BE2C (cell line): ENCODE results near the gene PCNX4.

Source experiments
- DNase-seq: peaks from one replicate; pipeline ENCODE4 v3.0.0-alpha.2; 2020
- H3K27me3 ChIP-seq: fragments of 250-450 bp; sonication (Bioruptor Pico); 2 replicates; pipeline ENCODE4 v1.5.1; 2020; ENCODE audit warnings: mild to moderate bottlenecking
- H3K36me3 ChIP-seq: fragments of 250-450 bp; sonication (Bioruptor Pico); 2 replicates; pipeline ENCODE4 v1.5.1; 2020; ENCODE audit warnings: mild to moderate bottlenecking
- H3K4me1 ChIP-seq: fragments of 250-450 bp; sonication (Bioruptor Pico); 2 replicates; pipeline ENCODE4 v1.5.1; 2020
- H3K4me3 ChIP-seq: 2 replicates; pipeline ENCODE4 v1.5.1; 2011; ENCODE audit warnings: low read depth, low read length
- H3K9me3 ChIP-seq: fragments of 250-450 bp; sonication (Bioruptor Pico); 2 replicates; pipeline ENCODE4 v1.5.1; 2020
- CTCF ChIP-seq: IDR thresholded peaks from 2 replicates; pipeline ENCODE4 v1.5.1; 2012; ENCODE audit warnings: mild to moderate bottlenecking, low read depth, low read length

PCNX4 gene

DNA sequence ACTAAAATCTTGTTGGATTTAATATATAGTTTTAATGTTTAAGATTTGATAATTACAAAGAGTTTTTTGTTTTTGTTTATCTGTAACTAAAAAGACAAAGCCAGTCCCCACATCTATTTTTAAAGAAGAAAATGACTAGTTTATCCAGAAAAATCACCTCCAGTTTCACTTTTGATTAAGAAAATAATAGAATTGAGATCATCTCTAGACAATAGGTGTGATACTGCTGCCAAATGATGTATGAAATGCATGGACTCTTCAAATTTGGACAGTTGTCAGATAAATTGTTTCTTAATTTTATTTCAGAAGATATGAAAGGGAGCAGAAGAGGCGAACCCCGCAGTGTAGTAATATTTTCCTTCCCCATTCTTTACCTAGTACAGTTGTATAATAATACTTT is 20.0 kb downstream of the PCNX4 start:
- no peak for TF ChIP-seq CTCF
- H3K27me3 ChIP-seq: no peaks in the 10 kb centered on the region

GRCh38 chr14:60114881-60115280 is 23.2 kb downstream of the PCNX4 start:
- Histone ChIP-seq H3K36me3 (peaks cover 40% of the 10 kb centered on the region), H3K4me3 (no peak overlapping the region), H3K9me3 (no peaks in the 10 kb centered on the region), H3K4me1 (no peaks in the 10 kb centered on the region), H3K27me3 (no peaks in the 10 kb centered on the region)
- DNase-seq: no peak
- no peak for TF ChIP-seq CTCF

More for the DNA sequence above, 20.0 kb downstream of the PCNX4 start:
- Histone ChIP-seq H3K4me3 (no peak overlapping the region), H3K4me1 (no peaks in the 10 kb centered on the region), H3K36me3 (peaks cover 31% of the 10 kb centered on the region), H3K9me3 (no peaks in the 10 kb centered on the region)
- no peak for DNase-seq

- no peaks in the 10 kb centered on the region for H3K9me3 ChIP-seq
- TF ChIP-seq CTCF: no peak
- no peaks in the 10 kb centered on the region for H3K4me1 ChIP-seq
- no peak for DNase-seq
- no peaks in the 10 kb centered on the region for H3K27me3 ChIP-seq
- peaks cover 40% of the 10 kb centered on the region for H3K36me3 ChIP-seq
- H3K4me3 ChIP-seq: no peak overlapping the region
Measured at GRCh38 chr14:60116181-60116580, 24.5 kb downstream of the PCNX4 start.

DNA sequence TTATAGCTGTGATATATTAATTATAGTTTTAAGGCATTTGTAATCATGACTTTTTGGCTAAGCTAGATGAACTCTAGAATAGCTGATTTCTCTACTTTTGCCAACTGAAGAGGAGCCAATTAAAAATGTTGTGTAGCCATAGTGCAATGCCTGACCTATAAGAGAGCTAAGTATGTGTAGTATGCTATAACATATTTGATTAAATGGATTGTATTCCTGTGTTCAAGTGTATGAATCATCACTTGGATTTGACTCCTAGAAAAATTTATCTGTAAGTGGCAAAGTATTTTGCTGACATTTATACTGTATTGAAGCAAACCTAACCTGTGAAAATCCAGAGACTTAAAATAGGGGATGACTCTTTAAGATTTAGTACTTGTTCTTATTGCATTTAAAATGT is 34.2 kb downstream of the PCNX4 start:
- Histone ChIP-seq H3K9me3 (no peaks in the 10 kb centered on the region), H3K4me1 (no peaks in the 10 kb centered on the region), H3K36me3 (peaks cover 54% of the 10 kb centered on the region), H3K27me3 (no peaks in the 10 kb centered on the region), H3K4me3 (no peak overlapping the region)
- DNase-seq: no peak
- no peak for TF ChIP-seq CTCF

- no peak for TF ChIP-seq CTCF
- Histone ChIP-seq H3K9me3 (no peaks in the 10 kb centered on the region), H3K36me3 (peaks cover 23% of the 10 kb centered on the region)
Measured at GRCh38 chr14:60133487-60133886, 41.8 kb downstream of the PCNX4 start.

DNA sequence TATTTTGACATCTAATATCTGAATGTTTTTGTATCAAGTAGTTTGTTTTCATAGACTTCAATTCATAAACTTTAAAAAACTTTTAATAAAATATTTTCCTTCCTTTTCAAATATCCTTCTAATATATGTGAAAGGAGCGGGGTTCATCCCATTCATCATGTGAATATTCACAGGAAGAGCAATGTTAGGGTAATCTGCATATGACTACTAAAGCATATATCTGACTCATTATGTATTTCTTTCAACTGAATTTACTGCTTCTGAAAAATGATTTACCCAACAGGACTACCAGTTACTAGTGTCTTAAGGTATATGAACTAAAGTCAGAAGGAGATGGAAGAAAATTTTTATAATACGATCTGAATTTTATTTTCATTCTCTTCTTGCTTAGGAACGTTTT is 43.0 kb downstream of the PCNX4 start:
- no peaks in the 10 kb centered on the region for H3K9me3 ChIP-seq
- H3K36me3 ChIP-seq: peaks cover 23% of the 10 kb centered on the region
- H3K4me3 ChIP-seq: no peak overlapping the region
- no peaks in the 10 kb centered on the region for H3K27me3 ChIP-seq
- H3K4me1 ChIP-seq: no peaks in the 10 kb centered on the region
- DNase-seq: no peak
- TF ChIP-seq CTCF: no peak

More at GRCh38 chr14:60133487-60133886, 41.8 kb downstream of the PCNX4 start:
- H3K4me1 ChIP-seq: no peaks in the 10 kb centered on the region
- H3K27me3 ChIP-seq: no peaks in the 10 kb centered on the region
- no peak for DNase-seq
- no peak overlapping the region for H3K4me3 ChIP-seq
